ENCODE data around the gene MRPL9. TPM values are rescaled to one million over a fixed set of nuclear protein-coding genes. Genes with fewer than 3 reads are reported as not detected.

MRPL9 gene
- total RNA-seq, 1 donor from 2014 or later: 34.1 TPM

GRCh38 chr1:151807766-151808165, 44.5 kb upstream of the MRPL9 start:
- no peaks in the 10 kb centered on the region for H3K36me3 ChIP-seq
- H3K27me3 ChIP-seq: no peaks in the 10 kb centered on the region
- TF ChIP-seq POLR2A (IDR thresholded peaks at IDR 0.05) (no peak), POLR2AphosphoS5 (IDR thresholded peaks at IDR 0.05; ENCODE audit: insufficient read depth in 1 of 2, low read depth in 1 of 2) (no peak), CTCF (IDR thresholded peaks at IDR 0.05) (no peak)
- intact Hi-C loops (cut with DNase I): no loop called here
- H3K9me3 ChIP-seq: no peaks in the 10 kb centered on the region
- H3K27ac ChIP-seq: no peak overlapping the region
- no peak overlapping the region for H3K4me3 ChIP-seq
- no peak for DNase-seq (ENCODE audit: extremely low spot score in 2 of 2)
- no peaks in the 10 kb centered on the region for H3K4me1 ChIP-seq

GRCh38 chr1:151807131-151807530, 43.8 kb upstream of the MRPL9 start:
- intact Hi-C loops (cut with DNase I): no loop called here
- no peaks in the 10 kb centered on the region for H3K27me3 ChIP-seq

GRCh38 chr1:151806170-151806569, 42.9 kb upstream of the MRPL9 start:
- no peaks in the 10 kb centered on the region for H3K4me1 ChIP-seq
- H3K27ac ChIP-seq: no peak overlapping the region
- intact Hi-C loops (cut with DNase I): no loop called here
- no peaks in the 10 kb centered on the region for H3K27me3 ChIP-seq
- H3K4me3 ChIP-seq: no peak overlapping the region
- H3K9me3 ChIP-seq: no peaks in the 10 kb centered on the region
- no peak for DNase-seq (ENCODE audit: extremely low spot score in 2 of 2)
- H3K36me3 ChIP-seq: no peaks in the 10 kb centered on the region
- no peak for TF ChIP-seq POLR2AphosphoS5 (IDR thresholded peaks at IDR 0.05; ENCODE audit: insufficient read depth in 1 of 2, low read depth in 1 of 2)
- no peak for TF ChIP-seq CTCF (IDR thresholded peaks at IDR 0.05)
- no peak for TF ChIP-seq POLR2A (IDR thresholded peaks at IDR 0.05)

More at GRCh38 chr1:151807131-151807530, 43.8 kb upstream of the MRPL9 start:
- no peak overlapping the region for H3K27ac ChIP-seq
- H3K36me3 ChIP-seq: no peaks in the 10 kb centered on the region
- no peaks in the 10 kb centered on the region for H3K4me1 ChIP-seq
- DNase-seq (ENCODE audit: extremely low spot score in 2 of 2): no peak
- H3K4me3 ChIP-seq: no peak overlapping the region
- H3K9me3 ChIP-seq: no peaks in the 10 kb centered on the region
- TF ChIP-seq CTCF (IDR thresholded peaks at IDR 0.05): no peak
- TF ChIP-seq POLR2AphosphoS5 (IDR thresholded peaks at IDR 0.05; ENCODE audit: insufficient read depth in 1 of 2, low read depth in 1 of 2): no peak
- TF ChIP-seq POLR2A (IDR thresholded peaks at IDR 0.05): no peak

- H3K4me1 ChIP-seq: no peaks in the 10 kb centered on the region
- intact Hi-C loops (cut with DNase I): no loop called here
- no peaks in the 10 kb centered on the region for H3K27me3 ChIP-seq
- no peaks in the 10 kb centered on the region for H3K36me3 ChIP-seq
- no peak within 1 kb of the TSS for H3K4me3 ChIP-seq
- no peak for DNase-seq (ENCODE audit: extremely low spot score in 2 of 2)
- TF ChIP-seq POLR2A (IDR thresholded peaks at IDR 0.05) (no peak), CTCF (IDR thresholded peaks at IDR 0.05) (no peak), POLR2AphosphoS5 (IDR thresholded peaks at IDR 0.05; ENCODE audit: insufficient read depth in 1 of 2, low read depth in 1 of 2) (no peak)
- H3K27ac ChIP-seq: no peak within 1 kb of the TSS
- no peaks in the 10 kb centered on the region for H3K9me3 ChIP-seq
These were observed 41.9 kb upstream of the MRPL9 start, which contains the start of gene LINGO4 for GRCh38 chr1:151805066-151805820. LINGO4 (minus strand) TSS chr1:151805419; CDS start chr1:151802704, 2,715 bp downstream.

GRCh38 chr1:151803915-151804314, 40.6 kb upstream of the MRPL9 start:
- Histone ChIP-seq H3K27ac (no peak overlapping the region), H3K9me3 (no peaks in the 10 kb centered on the region), H3K4me3 (no peak overlapping the region), H3K4me1 (no peaks in the 10 kb centered on the region), H3K36me3 (no peaks in the 10 kb centered on the region), H3K27me3 (no peaks in the 10 kb centered on the region)
- no peak for DNase-seq (ENCODE audit: extremely low spot score in 2 of 2)
- no peak for TF ChIP-seq CTCF (IDR thresholded peaks at IDR 0.05)
- TF ChIP-seq POLR2A (IDR thresholded peaks at IDR 0.05): no peak
- TF ChIP-seq POLR2AphosphoS5 (IDR thresholded peaks at IDR 0.05; ENCODE audit: insufficient read depth in 1 of 2, low read depth in 1 of 2): no peak
- intact Hi-C loops (cut with DNase I): no loop called here

All from vagina (tissue), 2 donors.